GM08714 (cell line): ENCODE measurements around the gene EIF5AL1.

ENCODE experiments used
- H3K4me3 ChIP-seq: fragments of 200-500 bp; sonication (Bioruptor generic); 2 replicates; pipeline ENCODE4 v1.5.1; 2014; ENCODE audit warnings: mild to moderate bottlenecking, low read length, inconsistent platforms
- ZNF274 ChIP-seq: IDR thresholded peaks from 2 replicates; pipeline ENCODE4 v1.6.1; 2012; ENCODE audit warnings: mild to moderate bottlenecking, low read depth, low read length

The EIF5AL1 gene

GRCh38 chr10:79477456-79477855 lies 34.9 kb upstream of the EIF5AL1 start:
- TF ChIP-seq ZNF274: no peak

GRCh38 chr10:79479283-79479909 lies 32.9 kb upstream of the EIF5AL1 start:
- no peak overlapping the region for H3K4me3 ChIP-seq
- TF ChIP-seq ZNF274: no peak

More at GRCh38 chr10:79477456-79477855, 34.9 kb upstream of the EIF5AL1 start:
- no peak overlapping the region for H3K4me3 ChIP-seq

GRCh38 chr10:79482304-79482703 lies 30.0 kb upstream of the EIF5AL1 start:
- TF ChIP-seq ZNF274: no peak
- no peak overlapping the region for H3K4me3 ChIP-seq

GRCh38 chr10:79482741-79483140 lies 29.6 kb upstream of the EIF5AL1 start:
- no peak for TF ChIP-seq ZNF274
- H3K4me3 ChIP-seq: no peak overlapping the region

GRCh38 chr10:79483299-79483698 lies 29.0 kb upstream of the EIF5AL1 start:
- H3K4me3 ChIP-seq: no peak overlapping the region
- no peak for TF ChIP-seq ZNF274

DNA sequence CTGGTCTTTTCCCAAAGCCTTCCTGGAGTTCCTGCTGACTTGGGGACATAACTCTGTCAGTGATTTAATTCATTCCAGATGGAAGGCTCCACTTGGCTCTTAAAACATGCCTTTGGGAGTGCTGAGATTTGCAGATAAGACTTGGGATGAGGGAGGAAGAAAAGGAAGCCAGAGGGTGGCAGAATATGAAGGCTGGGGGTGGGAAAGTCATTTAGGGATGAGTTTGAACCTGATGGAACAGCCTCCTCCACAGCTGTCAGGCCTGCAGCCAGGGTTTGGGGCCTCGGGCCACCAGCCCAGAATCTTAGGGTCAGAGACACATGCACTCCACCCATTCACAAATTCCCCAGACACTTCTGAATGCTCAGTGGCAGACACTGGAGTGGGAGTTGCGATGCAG lies 28.4 kb upstream of the EIF5AL1 start:
- TF ChIP-seq ZNF274: no peak
- H3K4me3 ChIP-seq: no peak overlapping the region

DNA sequence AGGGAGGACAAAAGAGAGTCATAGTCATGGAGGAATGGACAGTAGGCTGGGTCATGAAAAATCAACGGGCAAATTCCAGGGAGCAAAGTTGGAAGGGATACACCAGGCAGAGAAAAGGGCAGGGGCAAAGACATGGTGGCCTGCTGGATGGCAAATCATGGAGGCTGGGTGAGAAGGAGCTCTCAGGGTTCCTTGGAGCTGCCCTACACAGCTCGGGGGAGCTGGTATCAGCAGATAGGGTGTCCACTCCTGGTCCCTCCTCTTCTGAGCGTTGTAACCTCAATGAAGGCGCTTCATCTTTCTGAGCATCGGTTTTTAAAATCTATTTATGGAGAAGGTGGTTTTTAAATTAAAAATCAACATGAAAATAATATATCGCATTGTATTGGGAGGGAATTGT lies 27.9 kb upstream of the EIF5AL1 start:
- H3K4me3 ChIP-seq: no peak overlapping the region
- TF ChIP-seq ZNF274: no peak

GRCh38 chr10:79487296-79488194 lies 24.8 kb upstream of the EIF5AL1 start:
- no peak overlapping the region for H3K4me3 ChIP-seq
- TF ChIP-seq ZNF274: no peak

- H3K4me3 ChIP-seq: no peak overlapping the region
- no peak for TF ChIP-seq ZNF274
Measured at GRCh38 chr10:79488336-79488735, 24.0 kb upstream of the EIF5AL1 start.

- TF ChIP-seq ZNF274: no peak
Measured at GRCh38 chr10:79488870-79489269, 23.5 kb upstream of the EIF5AL1 start.

DNA sequence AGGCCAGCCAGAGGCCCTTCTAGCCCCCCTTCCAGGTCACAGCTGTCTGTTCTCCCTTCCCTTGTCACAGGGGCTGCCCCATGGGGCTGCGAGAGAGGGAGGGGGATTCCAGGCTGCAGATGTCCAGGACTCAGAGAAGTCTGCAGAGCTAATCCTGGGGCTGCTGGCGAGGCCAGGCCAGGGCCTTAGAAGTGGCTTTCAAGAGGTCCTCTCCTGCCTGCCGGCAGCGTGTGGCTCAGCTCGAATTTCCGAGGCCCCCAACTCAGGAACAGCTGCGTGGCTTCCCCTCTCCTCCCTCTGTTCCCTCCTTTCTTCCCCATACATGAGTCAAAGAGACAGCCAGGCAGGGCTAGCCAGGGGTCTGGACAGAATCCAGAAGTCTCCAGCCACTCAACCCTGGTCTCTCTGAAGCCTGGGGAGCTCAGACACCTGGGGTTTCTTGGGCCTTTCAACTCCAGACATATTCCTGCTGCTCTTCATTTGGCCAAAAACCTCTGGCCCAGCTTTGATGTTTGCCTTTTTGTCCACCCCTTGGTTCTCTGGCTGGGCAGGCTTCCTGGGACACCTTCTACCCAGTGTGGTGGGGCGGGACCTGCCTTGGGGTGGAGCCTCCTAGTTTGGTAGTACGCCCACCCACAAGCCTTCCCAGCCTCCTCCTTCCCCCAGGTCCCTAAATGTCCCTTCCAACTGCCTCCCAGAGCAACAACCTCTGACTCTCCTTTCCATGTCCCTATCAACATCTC lies 21.8 kb upstream of the EIF5AL1 start:
- no peak overlapping the region for H3K4me3 ChIP-seq
- no peak for TF ChIP-seq ZNF274

More at GRCh38 chr10:79488870-79489269, 23.5 kb upstream of the EIF5AL1 start:
- no peak overlapping the region for H3K4me3 ChIP-seq

DNA sequence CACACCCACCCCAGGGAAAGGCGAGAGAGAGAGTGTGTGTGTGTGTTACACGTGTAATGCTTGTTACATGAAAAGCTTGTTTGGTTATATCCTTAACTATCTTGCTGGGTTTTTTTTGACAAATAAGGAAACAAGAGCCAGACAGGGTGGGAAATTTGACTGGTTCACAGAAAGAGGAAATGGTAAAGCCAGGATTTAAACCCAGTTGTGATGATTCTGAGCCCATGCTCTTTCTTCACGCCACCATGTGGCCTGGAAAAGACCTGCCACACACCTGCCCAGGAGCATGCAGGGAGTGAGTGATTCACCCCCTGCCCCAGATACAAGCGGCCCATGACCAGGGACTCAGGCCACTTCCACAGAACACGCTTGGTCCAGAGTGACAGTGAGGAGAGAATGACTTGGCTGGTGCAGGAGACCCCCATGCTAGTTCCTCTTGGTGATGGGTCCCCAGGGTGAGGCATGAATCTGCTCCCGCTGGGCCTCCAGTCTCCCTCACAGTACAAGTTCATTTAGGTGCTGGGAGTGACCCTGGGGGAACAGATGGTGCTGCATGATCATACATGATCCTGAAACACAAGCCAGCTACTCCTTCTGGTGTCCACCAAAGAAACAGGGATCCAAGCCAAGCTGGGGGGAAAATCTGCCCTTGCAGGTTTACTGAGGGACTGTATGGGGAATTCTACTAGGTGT lies 21.0 kb upstream of the EIF5AL1 start:
- H3K4me3 ChIP-seq: no peak overlapping the region
- TF ChIP-seq ZNF274: no peak

DNA sequence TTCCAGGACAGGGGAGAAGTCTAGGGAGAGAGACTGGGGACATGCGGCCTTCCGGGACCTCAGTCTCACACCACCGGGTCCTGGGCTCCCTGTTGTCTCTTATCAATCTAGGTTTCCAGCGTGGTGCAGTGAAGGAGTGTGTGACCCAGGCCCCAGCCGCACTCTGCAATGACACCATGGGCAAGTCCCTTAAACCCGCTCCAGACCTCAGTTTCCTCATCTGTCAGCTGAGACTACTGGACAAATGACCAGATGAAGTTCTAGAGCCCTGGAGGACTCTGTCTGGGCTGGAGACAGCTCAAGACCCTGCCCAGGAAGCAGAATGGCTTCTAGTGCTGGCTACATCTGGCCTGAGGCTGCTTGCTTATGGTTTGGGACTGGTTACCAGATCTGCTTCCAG lies 20.1 kb upstream of the EIF5AL1 start:
- no peak for TF ChIP-seq ZNF274
- no peak overlapping the region for H3K4me3 ChIP-seq

DNA sequence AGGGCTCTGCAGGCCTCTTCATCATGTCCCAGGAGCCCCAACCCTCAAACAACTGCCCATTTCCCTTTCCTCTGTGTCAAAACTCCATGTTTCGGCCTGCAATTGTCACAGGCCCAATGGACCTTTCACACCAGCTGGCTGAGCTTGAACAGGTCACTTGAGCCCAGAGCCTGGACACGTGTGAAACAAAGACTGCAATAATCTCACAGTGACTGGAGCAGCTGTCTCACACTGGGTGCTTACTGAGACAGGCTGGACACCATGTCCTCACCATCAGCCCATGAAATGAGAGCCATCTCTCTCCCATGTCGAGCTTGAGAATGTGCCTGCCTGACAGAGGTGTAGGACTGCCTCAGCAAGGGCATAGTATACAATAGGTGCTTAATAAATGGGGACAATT lies 19.5 kb upstream of the EIF5AL1 start:
- no peak for TF ChIP-seq ZNF274
- H3K4me3 ChIP-seq: no peak overlapping the region

- H3K4me3 ChIP-seq: no peak overlapping the region
- no peak for TF ChIP-seq ZNF274
Measured at GRCh38 chr10:79493806-79494205, 18.5 kb upstream of the EIF5AL1 start.
